Spinal cord (tissue), 10 donors: ENCODE data around the gene HK2. TPM values are rescaled to one million over a fixed set of nuclear protein-coding genes. Genes with fewer than 3 reads are reported as not detected.
"Not testable (repeated sequence)": the region's sequence is repeated elsewhere in the genome, so short reads cannot be mapped to it uniquely, and the experiment has no call there.

Source experiments
- DNase-seq, 6 donors: peaks; one replicate each; pipeline versions ENCODE4 v3.0.0 to v3.0.0-alpha.2; 2013 to 2015; ENCODE audit warnings: low spot score in 6 of 6, low read depth in 4 of 6
- H3K27ac ChIP-seq: one replicate; pipeline ENCODE4 v1.5.1; 2013; ENCODE audit warnings: low read depth, low read length, control low read depth
- H3K27me3 ChIP-seq: one replicate; pipeline ENCODE4 v1.6.1; 2013; ENCODE audit warnings: low read length; ENCODE audit not compliant: control insufficient read depth, insufficient read depth
- H3K36me3 ChIP-seq: one replicate; pipeline ENCODE4 v1.6.1; 2013; ENCODE audit warnings: low read length; ENCODE audit not compliant: control insufficient read depth, insufficient read depth
- H3K4me1 ChIP-seq: one replicate; pipeline ENCODE4 v1.6.1; 2013; ENCODE audit warnings: low read length; ENCODE audit not compliant: control insufficient read depth, insufficient read depth
- H3K4me3 ChIP-seq: one replicate; pipeline ENCODE4 v1.5.1; 2013; ENCODE audit warnings: low read depth, low read length, control low read depth
- H3K9me3 ChIP-seq: one replicate; pipeline ENCODE4 v1.6.1; 2013; ENCODE audit warnings: low read length; ENCODE audit not compliant: control insufficient read depth, insufficient read depth
- WGBS: methylation state at CpG from one replicate; pipeline ENCODE4 v1.1.5; 2013; ENCODE audit warnings: missing lambda C conversion rate; ENCODE audit not compliant: insufficient coverage; 5-methylcytosine and 5-hydroxymethylcytosine counted together
- polyA plus RNA-seq, 2 donors: library from polyadenylated mRNA; unstranded; fragments of 120-200 nt; gene quantifications; one replicate each; pipeline ENCODE4 v1.2.1, GENCODE V29; 2013; ENCODE audit not compliant: insufficient read length in 2 of 2
- total RNA-seq, 2 donors: library from RNA; depleted of rRNA in 1 of 2; stranded (reverse); fragments of 120-200 nt in 1 of 2; fragments of >200 nt in 1 of 2; gene quantifications; one replicate each; pipeline versions ENCODE4 v1.2.3 to v1.2.4, GENCODE V29; 2013 to 2014
- donor health status: healthy.

The HK2 gene
- total and polyA plus RNA-seq, 4 donors = 7.8 to 10.8 (median 10.3) TPM

DNA sequence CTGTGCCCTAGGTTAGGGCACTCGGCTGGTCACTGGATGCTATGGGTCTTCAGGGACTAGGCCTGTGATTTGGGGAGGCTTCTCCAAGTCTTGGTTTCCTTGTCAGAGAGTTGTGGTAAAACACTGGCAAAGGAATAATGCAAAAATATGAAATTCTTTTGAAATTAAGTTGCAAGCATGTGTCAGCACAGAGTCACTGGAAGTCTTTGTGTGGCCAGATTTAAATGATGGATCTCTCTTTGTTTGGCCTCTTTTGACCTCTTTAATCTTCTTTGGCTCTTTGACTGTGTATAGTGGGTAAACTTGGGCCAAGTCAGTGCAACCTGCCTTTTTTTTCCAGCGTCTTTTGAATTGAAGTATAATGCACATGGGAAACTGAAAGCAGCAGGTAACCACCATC, 12.1 kb downstream of the HK2 start:
- H3K27ac ChIP-seq = no peak overlapping the region
- DNase-seq = no peak
- peaks cover 27% of the 10 kb centered on the region for H3K4me1 ChIP-seq
- H3K27me3 ChIP-seq = no peaks in the 10 kb centered on the region
- H3K9me3 ChIP-seq = no peaks in the 10 kb centered on the region
- WGBS = 92% methylated on average over 1 of the region's 2 CpGs
- no peaks in the 10 kb centered on the region for H3K36me3 ChIP-seq
- H3K4me3 ChIP-seq = no peak overlapping the region

DNA sequence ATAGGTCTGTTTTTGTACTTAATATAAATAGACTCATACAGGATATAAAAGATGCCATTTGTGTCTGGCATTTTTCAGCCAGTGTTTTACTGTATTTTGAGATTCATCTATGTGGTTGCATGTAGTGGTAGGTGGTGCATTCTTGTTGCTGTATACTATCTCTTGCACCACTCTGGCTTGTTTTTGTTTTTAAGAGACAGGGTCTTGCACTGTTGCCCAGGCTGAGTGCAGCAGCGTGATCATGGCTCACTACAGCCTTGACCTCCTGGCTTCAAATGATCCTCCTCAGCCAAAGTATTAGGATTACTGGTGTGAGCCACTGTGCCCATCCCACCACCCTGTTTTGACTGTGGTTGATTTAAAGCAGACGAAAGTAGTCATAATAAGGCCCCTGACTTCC, 12.6 kb downstream of the HK2 start:
- Histone ChIP-seq H3K4me3 (no peak overlapping the region), H3K4me1 (peaks cover 27% of the 10 kb centered on the region), H3K9me3 (no peaks in the 10 kb centered on the region), H3K36me3 (no peaks in the 10 kb centered on the region), H3K27ac (no peak overlapping the region), H3K27me3 (no peaks in the 10 kb centered on the region)
- WGBS = 100% methylated on average over 1 of the region's 2 CpGs
- no peak for DNase-seq

DNA sequence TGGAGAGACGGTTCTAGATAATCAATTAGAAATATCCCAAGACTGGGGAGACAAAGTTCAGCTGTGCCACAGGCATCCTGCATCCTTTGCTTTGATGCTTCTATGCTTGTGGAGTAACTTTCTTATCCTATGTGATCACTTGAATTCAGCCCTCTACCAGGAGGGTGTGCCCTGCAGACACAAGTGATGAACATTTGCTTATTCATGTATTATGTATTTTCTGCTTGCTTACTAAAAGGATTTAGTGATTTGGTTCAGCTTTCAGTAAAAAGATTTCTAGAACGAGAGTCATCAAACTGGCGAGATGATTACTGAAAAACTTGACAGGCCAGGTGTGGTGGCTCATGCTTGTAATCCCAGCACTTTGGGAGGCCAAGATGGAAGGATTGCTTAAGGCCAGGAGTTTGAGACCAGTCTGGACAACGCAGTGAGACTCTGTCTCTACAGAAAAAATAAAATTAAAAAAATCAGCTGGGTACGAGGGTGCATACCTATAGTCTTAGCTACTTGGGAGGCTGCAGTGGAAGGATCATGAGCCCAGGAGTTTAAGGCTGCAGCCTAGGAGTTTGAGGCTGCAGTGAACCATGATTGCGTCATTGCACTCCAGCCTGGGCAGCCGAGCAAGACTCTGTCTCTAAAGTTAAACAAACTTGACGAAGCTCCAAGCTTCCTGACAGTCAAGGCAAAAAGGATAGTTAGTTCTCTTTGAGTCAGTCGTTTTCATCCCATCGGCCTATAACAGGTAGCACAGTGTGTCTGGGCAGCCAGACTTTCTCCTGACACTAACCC, 13.3 kb downstream of the HK2 start:
- Histone ChIP-seq H3K9me3 (no peaks in the 10 kb centered on the region), H3K27ac (no peak overlapping the region), H3K4me1 (peaks cover 27% of the 10 kb centered on the region), H3K4me3 (no peak overlapping the region), H3K36me3 (no peaks in the 10 kb centered on the region), H3K27me3 (no peaks in the 10 kb centered on the region)
- DNase-seq = no peak
- WGBS = 94% methylated on average over 8 of the region's 10 CpGs

DNA sequence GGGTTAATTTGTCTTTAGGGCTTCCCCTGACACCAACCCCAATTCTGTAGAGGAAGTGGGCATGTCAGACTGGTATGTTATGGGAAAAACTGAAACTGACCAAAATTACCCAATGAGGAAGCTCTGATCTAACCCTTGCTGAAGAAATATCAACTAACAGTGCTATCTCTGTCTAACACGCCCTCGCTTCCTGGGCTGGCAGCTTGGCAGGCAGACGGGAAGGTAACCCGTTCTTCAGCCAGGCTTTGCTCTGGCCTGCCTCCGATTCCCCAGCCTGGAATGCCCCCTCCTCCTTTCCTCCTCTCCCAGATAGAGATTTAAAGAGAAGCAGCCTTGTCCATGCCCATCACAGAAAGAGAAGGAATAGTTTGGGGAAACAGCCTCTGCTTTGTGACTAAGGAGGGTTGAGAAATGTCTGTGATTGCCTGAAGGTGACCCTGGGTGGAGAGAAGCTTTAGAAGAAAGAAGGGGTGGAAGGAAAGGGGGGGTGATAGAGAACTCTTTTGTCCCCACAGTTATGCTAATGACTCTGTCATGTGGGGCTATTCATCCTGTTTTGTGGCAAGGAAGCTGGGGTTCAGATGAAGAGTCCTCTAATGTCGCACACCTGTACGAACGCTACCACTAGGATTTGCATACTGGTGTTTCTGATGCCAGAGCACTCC, 15.4 kb downstream of the HK2 start:
- DNase-seq = peak in 2 of 6 donors; percentile 8 to 15
- no peaks in the 10 kb centered on the region for H3K9me3 ChIP-seq
- 57% methylated on average over 7 of the region's 8 CpGs for WGBS
- H3K4me1 ChIP-seq = peaks cover 22% of the 10 kb centered on the region
- H3K27me3 ChIP-seq = no peaks in the 10 kb centered on the region
- H3K36me3 ChIP-seq = peaks cover under 1% of the 10 kb centered on the region
- no peak overlapping the region for H3K4me3 ChIP-seq
- peak overlapping the region; percentile 25 for H3K27ac ChIP-seq

DNA sequence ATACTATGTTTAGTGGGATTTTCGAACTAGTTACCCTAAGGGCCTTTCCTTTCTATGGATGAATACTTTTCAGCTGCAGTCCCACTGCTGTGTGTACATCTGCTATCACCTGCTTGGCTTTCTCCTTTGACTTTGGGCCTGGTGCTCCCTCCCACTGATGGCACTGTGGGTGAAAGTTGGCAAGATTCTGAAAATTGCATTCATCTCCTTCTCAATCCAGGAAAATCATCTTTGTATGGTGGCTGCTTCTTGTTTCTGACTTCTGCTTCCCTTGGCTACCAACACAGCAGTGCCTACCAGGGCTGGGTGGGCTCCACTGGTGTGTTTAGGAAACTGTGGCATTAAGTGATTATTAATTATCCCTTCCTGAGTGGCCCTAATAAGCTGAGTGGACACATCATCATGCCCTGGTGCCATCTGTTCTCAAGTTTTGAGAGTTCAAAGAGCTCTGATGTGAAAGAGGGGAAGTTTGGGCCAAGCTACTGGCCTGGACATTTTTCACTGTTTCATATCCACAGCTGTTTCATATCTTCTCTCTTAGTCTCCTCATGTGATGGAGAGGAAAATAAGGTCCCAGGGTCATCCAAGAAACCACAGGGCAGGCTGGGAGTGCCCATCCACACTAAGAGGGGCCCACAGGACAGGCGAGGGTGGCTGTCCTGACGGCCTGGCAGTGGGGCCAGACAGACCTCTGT, 16.7 kb downstream of the HK2 start:
- no peak for DNase-seq
- no peak overlapping the region for H3K4me3 ChIP-seq
- peaks cover 13% of the 10 kb centered on the region for H3K36me3 ChIP-seq
- H3K9me3 ChIP-seq = no peaks in the 10 kb centered on the region
- H3K27me3 ChIP-seq = no peaks in the 10 kb centered on the region
- peaks cover 11% of the 10 kb centered on the region for H3K4me1 ChIP-seq
- WGBS = 83% methylated on average over 2 of the region's 3 CpGs
- no peak overlapping the region for H3K27ac ChIP-seq

DNA sequence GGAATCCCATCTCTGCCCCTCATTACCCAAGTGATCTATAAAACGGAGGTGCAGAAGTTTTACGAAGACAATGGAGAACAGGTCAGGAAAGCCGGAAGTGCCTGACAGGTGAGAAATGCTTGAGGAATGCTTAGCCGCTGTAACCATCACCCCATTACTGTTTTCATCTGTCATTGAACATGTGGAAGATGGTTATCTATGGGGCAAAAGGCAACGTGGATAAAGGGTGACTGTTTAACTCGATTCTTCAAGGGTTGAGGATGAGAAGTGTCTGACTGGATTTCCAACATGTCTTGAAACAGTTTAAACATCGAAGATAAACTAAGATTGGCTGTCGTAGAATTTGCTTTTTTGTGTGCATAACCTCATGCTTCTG, 17.3 kb downstream of the HK2 start:
- 95% methylated on average over 4 of the region's 8 CpGs for WGBS
- H3K4me1 ChIP-seq = peaks cover 8% of the 10 kb centered on the region
- peaks cover 18% of the 10 kb centered on the region for H3K36me3 ChIP-seq
- DNase-seq = no peak
- no peak overlapping the region for H3K27ac ChIP-seq
- no peak overlapping the region for H3K4me3 ChIP-seq
- no peaks in the 10 kb centered on the region for H3K27me3 ChIP-seq
- H3K9me3 ChIP-seq = no peaks in the 10 kb centered on the region

DNA sequence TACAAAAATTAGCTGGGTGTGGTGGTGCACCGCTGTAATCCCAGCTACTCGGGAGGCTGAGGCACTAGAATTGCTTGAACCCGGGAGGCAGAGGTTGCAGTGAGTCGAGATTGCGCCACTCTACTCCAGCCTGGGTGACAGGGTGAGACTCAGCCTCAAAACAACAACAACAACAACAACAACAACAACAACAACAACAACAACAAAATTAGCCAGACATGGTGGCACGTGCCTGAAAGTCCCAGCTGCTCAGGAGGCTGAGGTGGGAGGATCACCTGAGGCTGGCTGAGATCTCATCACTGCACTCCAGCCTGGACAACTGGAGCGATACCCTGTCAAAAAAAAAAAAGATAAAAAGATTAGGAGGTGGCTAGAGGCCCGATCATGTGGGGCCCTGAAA, 19.4 kb downstream of the HK2 start:
- DNase-seq, H3K4me1 ChIP-seq, H3K9me3 ChIP-seq, H3K27ac ChIP-seq, H3K27me3 ChIP-seq, H3K4me3 ChIP-seq: not testable (repeated sequence)
- H3K36me3 ChIP-seq = peaks cover 18% of the 10 kb centered on the region
- 84% methylated on average over 3 of the region's 8 CpGs for WGBS

DNA sequence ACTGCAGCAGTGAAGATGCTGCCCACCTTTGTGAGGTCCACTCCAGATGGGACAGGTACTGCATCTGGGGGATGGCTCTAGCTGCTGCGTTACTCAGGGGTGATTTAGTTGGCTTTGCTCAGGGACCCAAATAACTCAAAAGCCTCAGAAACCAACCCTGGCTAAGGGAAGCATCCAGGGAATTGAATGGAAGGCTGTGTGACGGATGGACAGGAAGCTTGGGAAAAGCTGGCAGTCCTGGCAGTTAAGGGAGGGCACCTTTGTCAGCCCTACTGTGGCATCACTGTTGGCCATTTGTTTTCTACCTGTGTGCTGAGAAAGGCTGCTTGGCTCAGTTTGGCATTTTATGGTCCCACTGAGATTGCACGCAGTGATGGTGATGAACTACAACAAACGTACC, 20.5 kb downstream of the HK2 start:
- Histone ChIP-seq H3K27me3 (no peaks in the 10 kb centered on the region), H3K9me3 (no peaks in the 10 kb centered on the region), H3K36me3 (peaks cover 18% of the 10 kb centered on the region), H3K4me3 (no peak overlapping the region), H3K4me1 (peaks cover under 1% of the 10 kb centered on the region), H3K27ac (no peak overlapping the region)
- DNase-seq = no peak
- WGBS = 100% methylated on average over 2 of the region's 4 CpGs

DNA sequence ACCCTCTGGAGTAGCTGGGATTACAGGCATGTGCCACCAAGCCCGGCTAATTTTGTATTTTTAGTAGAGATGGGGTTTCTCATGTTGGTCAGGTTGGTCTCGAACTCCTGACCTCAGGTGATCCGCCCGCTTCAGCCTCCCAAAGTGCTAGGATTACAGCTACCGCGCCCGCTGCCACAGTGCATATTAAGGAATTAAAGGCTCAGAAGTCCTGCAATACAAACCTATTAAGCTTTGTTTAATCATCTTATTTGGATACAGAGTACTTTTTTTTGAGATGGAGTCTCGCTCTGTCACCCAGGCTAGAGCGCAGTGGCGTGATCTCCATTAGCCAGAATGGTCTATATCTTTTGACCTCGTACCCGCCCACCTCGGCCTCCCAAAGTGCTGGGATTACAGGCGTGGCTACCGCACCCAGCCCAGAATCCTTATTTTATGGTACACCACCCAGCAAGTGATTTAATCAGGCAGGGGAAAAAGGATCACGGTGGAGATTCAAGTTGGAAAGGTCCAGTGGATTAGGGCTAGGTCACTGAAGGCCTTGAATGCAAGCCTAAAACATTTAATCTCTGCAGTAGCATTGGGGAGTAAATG, 21.3 kb downstream of the HK2 start:
- H3K4me3 ChIP-seq, H3K4me1 ChIP-seq, DNase-seq, H3K9me3 ChIP-seq, H3K27me3 ChIP-seq, H3K27ac ChIP-seq: not testable (repeated sequence)
- WGBS = 94% methylated on average over 7 of the region's 16 CpGs
- peaks cover 18% of the 10 kb centered on the region for H3K36me3 ChIP-seq
